Right lobe of liver (tissue), 4 donors: ENCODE measurements around the gene GTF2IRD1.
"Not testable (repeated sequence)": the region's sequence is repeated elsewhere in the genome, so short reads cannot be mapped to it uniquely, and the experiment has no call there.

Source experiments
- POLR2A ChIP-seq: fragments of 450-650 bp; IDR thresholded peaks from one replicate; pipeline ENCODE4 v1.6.1; 2017; ENCODE audit warnings: antibody characterized with exemption, mild to moderate bottlenecking
- TF ChIP-seq, protein P1 (sequence below), 4 donors: fragments of 200-600 bp in 3 of 4; fragments of 450-650 bp in 1 of 4; IDR thresholded peaks; one replicate each; pipeline versions ENCODE4 v1.5.1 to v1.8.0; 2016 to 2022; ENCODE audit warnings: antibody characterized with exemption in 4 of 4, mild to moderate bottlenecking in 2 of 4
- donor health status: DM: no; HTN: no; CAD: no.
- donor health status: DM: no; HTN: no; CAD: no.
- donor health status: DM: no; HTN: yes; CAD: no.

DNA sequence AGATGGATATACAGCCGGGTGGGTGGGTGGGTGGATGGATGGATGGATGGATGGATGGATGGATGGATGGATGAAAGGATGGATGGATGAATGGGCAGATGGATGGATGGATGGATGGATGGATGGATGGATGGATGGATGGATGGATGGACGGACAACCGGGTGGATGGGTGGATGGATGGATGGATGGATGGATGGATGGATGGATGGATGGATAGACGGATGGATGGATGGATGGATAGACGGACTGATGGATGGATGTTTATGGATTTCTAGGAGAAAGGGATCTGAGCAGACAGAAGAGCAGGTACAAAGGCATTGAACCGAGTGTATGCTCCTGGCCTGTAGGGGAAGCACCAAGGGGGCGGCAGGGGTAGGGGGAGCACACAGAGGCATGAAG lies 75.1 kb downstream of the GTF2IRD1 start:
- TF ChIP-seq, protein P1, sequence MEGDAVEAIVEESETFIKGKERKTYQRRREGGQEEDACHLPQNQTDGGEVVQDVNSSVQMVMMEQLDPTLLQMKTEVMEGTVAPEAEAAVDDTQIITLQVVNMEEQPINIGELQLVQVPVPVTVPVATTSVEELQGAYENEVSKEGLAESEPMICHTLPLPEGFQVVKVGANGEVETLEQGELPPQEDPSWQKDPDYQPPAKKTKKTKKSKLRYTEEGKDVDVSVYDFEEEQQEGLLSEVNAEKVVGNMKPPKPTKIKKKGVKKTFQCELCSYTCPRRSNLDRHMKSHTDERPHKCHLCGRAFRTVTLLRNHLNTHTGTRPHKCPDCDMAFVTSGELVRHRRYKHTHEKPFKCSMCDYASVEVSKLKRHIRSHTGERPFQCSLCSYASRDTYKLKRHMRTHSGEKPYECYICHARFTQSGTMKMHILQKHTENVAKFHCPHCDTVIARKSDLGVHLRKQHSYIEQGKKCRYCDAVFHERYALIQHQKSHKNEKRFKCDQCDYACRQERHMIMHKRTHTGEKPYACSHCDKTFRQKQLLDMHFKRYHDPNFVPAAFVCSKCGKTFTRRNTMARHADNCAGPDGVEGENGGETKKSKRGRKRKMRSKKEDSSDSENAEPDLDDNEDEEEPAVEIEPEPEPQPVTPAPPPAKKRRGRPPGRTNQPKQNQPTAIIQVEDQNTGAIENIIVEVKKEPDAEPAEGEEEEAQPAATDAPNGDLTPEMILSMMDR (IDR thresholded peaks at IDR 0.05), result not testable (repeated sequence)
- TF ChIP-seq POLR2A, result not testable (repeated sequence)
